Measurements from ENCODE around the gene WDR26. TPM values are rescaled to one million over a fixed set of nuclear protein-coding genes. Genes with fewer than 3 reads are reported as not detected.
"Not testable (repeated sequence)": the region's sequence is repeated elsewhere in the genome, so short reads cannot be mapped to it uniquely, and the experiment has no call there.

Gene WDR26
- 4.0 TPM for polyA plus RNA-seq

- H3K4me3 Mint-ChIP-seq: peak within 1 kb of the TSS; percentile 90 to 98 (median 96)
- H3K27ac Mint-ChIP-seq: peak within 1 kb of the TSS; percentile 93 to 95 (median 93)
- H3K4me1 Mint-ChIP-seq: peaks cover 32 to 44% (median 38%) of the 10 kb centered on the region in 3 donors
Observed at GRCh38 chr1:224434691-224435317, at the start of gene WDR26. Gene WDR26 (minus strand): TSS chr1:224434797.

GRCh38 chr1:224483206-224483605 lies 48.6 kb upstream of the WDR26 start:
- not testable (repeated sequence) for H3K36me3 Mint-ChIP-seq, H3K27ac Mint-ChIP-seq, H3K9me3 Mint-ChIP-seq, H3K4me3 Mint-ChIP-seq, H3K4me1 Mint-ChIP-seq, H3K27me3 Mint-ChIP-seq

More at GRCh38 chr1:224434691-224435317, at the start of gene WDR26:
- Mint-ChIP-seq H3K36me3 (peaks cover 1% of the 10 kb centered on the region), H3K27me3 (no peaks in the 10 kb centered on the region), H3K9me3 (no peaks in the 10 kb centered on the region)

GRCh38 chr1:224482619-224483018 lies 48.0 kb upstream of the WDR26 start:
- peaks cover 0 to 5% (median 2%) of the 10 kb centered on the region in 3 donors for H3K9me3 Mint-ChIP-seq
- H3K4me1 Mint-ChIP-seq: no peaks in the 10 kb centered on the region
- no peak overlapping the region for H3K4me3 Mint-ChIP-seq
- no peaks in the 10 kb centered on the region for H3K27me3 Mint-ChIP-seq
- H3K36me3 Mint-ChIP-seq: peaks cover 2% of the 10 kb centered on the region
- H3K27ac Mint-ChIP-seq: peak overlapping the region in 1 of 3 donors; percentile 31

- H3K9me3 Mint-ChIP-seq: peaks cover 0 to 5% (median 2%) of the 10 kb centered on the region in 3 donors
- H3K27me3 Mint-ChIP-seq: no peaks in the 10 kb centered on the region
- peaks cover 2% of the 10 kb centered on the region for H3K36me3 Mint-ChIP-seq
- H3K4me1 Mint-ChIP-seq: no peaks in the 10 kb centered on the region
- peak overlapping the region in 1 of 4 donors; percentile 25 for H3K4me3 Mint-ChIP-seq
- H3K27ac Mint-ChIP-seq: no peak overlapping the region
Observed at GRCh38 chr1:224481601-224482000, 47.0 kb upstream of the WDR26 start.

- H3K9me3 Mint-ChIP-seq, H3K27ac Mint-ChIP-seq, H3K4me1 Mint-ChIP-seq, H3K36me3 Mint-ChIP-seq, H3K27me3 Mint-ChIP-seq, H3K4me3 Mint-ChIP-seq: not testable (repeated sequence)
Observed at GRCh38 chr1:224480888-224481459, 46.4 kb upstream of the WDR26 start.

GRCh38 chr1:224480200-224480599 lies 45.6 kb upstream of the WDR26 start:
- not testable (repeated sequence) for H3K4me3 Mint-ChIP-seq, H3K36me3 Mint-ChIP-seq, H3K4me1 Mint-ChIP-seq, H3K27ac Mint-ChIP-seq, H3K9me3 Mint-ChIP-seq, H3K27me3 Mint-ChIP-seq

GRCh38 chr1:224472806-224473205 lies 38.2 kb upstream of the WDR26 start:
- peaks cover 10% of the 10 kb centered on the region for H3K36me3 Mint-ChIP-seq
- no peaks in the 10 kb centered on the region for H3K4me1 Mint-ChIP-seq
- peaks cover 0 to 1% (median 0%) of the 10 kb centered on the region in 3 donors for H3K9me3 Mint-ChIP-seq
- H3K4me3 Mint-ChIP-seq: no peak overlapping the region
- H3K27me3 Mint-ChIP-seq: no peaks in the 10 kb centered on the region
- H3K27ac Mint-ChIP-seq: no peak overlapping the region

GRCh38 chr1:224466154-224466553 lies 31.6 kb upstream of the WDR26 start:
- Mint-ChIP-seq H3K36me3 (peaks cover 6% of the 10 kb centered on the region), H3K27ac (no peak overlapping the region), H3K4me1 (peaks cover 1 to 5% (median 4%) of the 10 kb centered on the region in 3 donors), H3K4me3 (no peak overlapping the region), H3K27me3 (no peaks in the 10 kb centered on the region), H3K9me3 (peaks cover 0 to 1% (median 0%) of the 10 kb centered on the region in 3 donors)

- H3K4me3 Mint-ChIP-seq: no peak overlapping the region
- peaks cover 2% of the 10 kb centered on the region for H3K36me3 Mint-ChIP-seq
- no peaks in the 10 kb centered on the region for H3K27me3 Mint-ChIP-seq
- H3K9me3 Mint-ChIP-seq: no peaks in the 10 kb centered on the region
- peaks cover 6 to 10% (median 8%) of the 10 kb centered on the region in 3 donors for H3K4me1 Mint-ChIP-seq
- H3K27ac Mint-ChIP-seq: no peak overlapping the region
Observed at GRCh38 chr1:224459966-224460365, 25.4 kb upstream of the WDR26 start.

- H3K4me1 Mint-ChIP-seq: peaks cover 6 to 10% (median 8%) of the 10 kb centered on the region in 3 donors
- H3K27ac Mint-ChIP-seq: no peak overlapping the region
- H3K36me3 Mint-ChIP-seq: peaks cover 2% of the 10 kb centered on the region
- H3K27me3 Mint-ChIP-seq: no peaks in the 10 kb centered on the region
- H3K4me3 Mint-ChIP-seq: no peak overlapping the region
- H3K9me3 Mint-ChIP-seq: no peaks in the 10 kb centered on the region
Observed at GRCh38 chr1:224458996-224459395, 24.4 kb upstream of the WDR26 start.

GRCh38 chr1:224458296-224458695 lies 23.7 kb upstream of the WDR26 start:
- H3K4me1 Mint-ChIP-seq: peaks cover 6 to 10% (median 8%) of the 10 kb centered on the region in 3 donors
- no peak overlapping the region for H3K4me3 Mint-ChIP-seq
- no peaks in the 10 kb centered on the region for H3K27me3 Mint-ChIP-seq
- no peaks in the 10 kb centered on the region for H3K9me3 Mint-ChIP-seq
- peak overlapping the region in 1 of 3 donors; percentile 57 for H3K27ac Mint-ChIP-seq
- peaks cover 2% of the 10 kb centered on the region for H3K36me3 Mint-ChIP-seq

GRCh38 chr1:224457782-224458144 lies 23.2 kb upstream of the WDR26 start:
- H3K4me3 Mint-ChIP-seq: no peak overlapping the region
- H3K27me3 Mint-ChIP-seq: no peaks in the 10 kb centered on the region
- H3K36me3 Mint-ChIP-seq: peaks cover 2% of the 10 kb centered on the region
- H3K4me1 Mint-ChIP-seq: peaks cover 6 to 10% (median 8%) of the 10 kb centered on the region in 3 donors
- H3K9me3 Mint-ChIP-seq: no peaks in the 10 kb centered on the region
- peak overlapping the region in 1 of 3 donors; percentile 73 for H3K27ac Mint-ChIP-seq

GRCh38 chr1:224456637-224456953 lies 22.0 kb upstream of the WDR26 start:
- no peaks in the 10 kb centered on the region for H3K27me3 Mint-ChIP-seq
- peaks cover 2% of the 10 kb centered on the region for H3K36me3 Mint-ChIP-seq
- no peak overlapping the region for H3K4me3 Mint-ChIP-seq
- H3K4me1 Mint-ChIP-seq: peaks cover 6 to 10% (median 8%) of the 10 kb centered on the region in 3 donors
- peak overlapping the region in 1 of 3 donors; percentile 60 for H3K27ac Mint-ChIP-seq
- no peaks in the 10 kb centered on the region for H3K9me3 Mint-ChIP-seq

- no peaks in the 10 kb centered on the region for H3K9me3 Mint-ChIP-seq
- no peak overlapping the region for H3K27ac Mint-ChIP-seq
Observed at GRCh38 chr1:224454402-224455055, 19.9 kb upstream of the WDR26 start.

GRCh38 chr1:224450561-224451350 lies 16.2 kb upstream of the WDR26 start:
- Mint-ChIP-seq H3K27ac (no peak overlapping the region), H3K9me3 (no peaks in the 10 kb centered on the region), H3K4me1 (peaks cover 0 to 2% (median 0%) of the 10 kb centered on the region in 3 donors), H3K36me3 (peaks cover 1% of the 10 kb centered on the region), H3K4me3 (no peak overlapping the region), H3K27me3 (no peaks in the 10 kb centered on the region)

More at GRCh38 chr1:224454402-224455055, 19.9 kb upstream of the WDR26 start:
- no peaks in the 10 kb centered on the region for H3K27me3 Mint-ChIP-seq
- H3K4me3 Mint-ChIP-seq: no peak overlapping the region
- peaks cover 5 to 8% (median 6%) of the 10 kb centered on the region in 3 donors for H3K4me1 Mint-ChIP-seq
- H3K36me3 Mint-ChIP-seq: peaks cover 2% of the 10 kb centered on the region
